Muscle of back (tissue), 10 donors: Measurements from ENCODE around the gene KRR1. TPM values are rescaled to one million over a fixed set of nuclear protein-coding genes. Genes with fewer than 3 reads are reported as not detected.

Experiments used
- polyA plus RNA-seq, 10 donors: library from polyadenylated mRNA; unstranded; fragments of 120-200 nt; gene quantifications; one replicate each; pipeline ENCODE4 v1.2.1, GENCODE V29; 2013; ENCODE audit not compliant: insufficient read length in 10 of 10

KRR1 gene
- polyA plus RNA-seq, 10 donors: 48.4 to 60.3 (median 54.0) TPM

Other genes with a start within 250 kb of the KRR1 start
- gene CAPS2, start 181.3 kb downstream of the KRR1 start, polyA plus RNA-seq: 1 to 10 TPM; 1.7 to 4.7 (median 2.3) TPM
- under 1 TPM in 6 of 10 donors, not detected in 4; 0.20 to 0.71 (median 0.32) TPM for gene GLIPR1L1, start 176.9 kb downstream of the KRR1 start, polyA plus RNA-seq
- gene GLIPR1L2, start 120.5 kb downstream of the KRR1 start, polyA plus RNA-seq: 1 to 10 TPM in 5 of 10 donors, under 1 TPM in 5; 0.23 to 2.0 (median 1.1) TPM
- gene GLIPR1, start 30.9 kb downstream of the KRR1 start, polyA plus RNA-seq: 10 to 100 TPM in 8 of 10 donors, 1 to 10 TPM in 2; 9.4 to 16.9 (median 11.8) TPM